HG03558 (cell line): ENCODE measurements around the gene CLDN5.

Experiments
- ATAC-seq: cut with Tn5 transposase; IDR thresholded peaks from one replicate; pipeline ENCODE4 v1.9.1; 2021; ENCODE audit warnings: moderate number of reproducible peaks; ENCODE audit not compliant: unreplicated experiment; ENCODE audit errors: extremely low read depth

Gene CLDN5

GRCh38 chr22:19524170-19525115 is at the start of gene CLDN5:
CLDN5 (minus strand) TSS chr22:19524410; CDS start chr22:19524255, 155 bp downstream.
- no peak for ATAC-seq

GRCh38 chr22:19571995-19572394 is 47.8 kb upstream of the CLDN5 start:
- ATAC-seq = no peak

GRCh38 chr22:19571207-19571795 is 47.1 kb upstream of the CLDN5 start:
- ATAC-seq = no peak

- no peak for ATAC-seq
Measured at GRCh38 chr22:19569976-19570375, 45.8 kb upstream of the CLDN5 start.

GRCh38 chr22:19569276-19569640 is 45.0 kb upstream of the CLDN5 start:
- ATAC-seq = no peak

- ATAC-seq = no peak
Measured at GRCh38 chr22:19568337-19569275, 44.4 kb upstream of the CLDN5 start.

GRCh38 chr22:19567157-19568009 is 43.2 kb upstream of the CLDN5 start:
- ATAC-seq = no peak

GRCh38 chr22:19566279-19567156 is 42.3 kb upstream of the CLDN5 start:
- no peak for ATAC-seq

- ATAC-seq = no peak
Measured at GRCh38 chr22:19565382-19566278, 41.4 kb upstream of the CLDN5 start.

- no peak for ATAC-seq
Measured at GRCh38 chr22:19559956-19560355, 35.7 kb upstream of the CLDN5 start.

GRCh38 chr22:19559324-19559811 is 35.2 kb upstream of the CLDN5 start:
- no peak for ATAC-seq

GRCh38 chr22:19556963-19557545 is 32.8 kb upstream of the CLDN5 start:
- ATAC-seq = no peak

GRCh38 chr22:19555651-19556050 is 31.4 kb upstream of the CLDN5 start:
- no peak for ATAC-seq

- ATAC-seq = no peak
Measured at GRCh38 chr22:19554834-19555404, 30.7 kb upstream of the CLDN5 start.

GRCh38 chr22:19553201-19553600 is 29.0 kb upstream of the CLDN5 start:
- ATAC-seq = no peak

GRCh38 chr22:19550382-19550781 is 26.2 kb upstream of the CLDN5 start:
- no peak for ATAC-seq

- no peak for ATAC-seq
Measured at GRCh38 chr22:19549428-19549827, 25.2 kb upstream of the CLDN5 start.
